CD4-positive, alpha-beta T cell treated with Interferon gamma for 1 hour (primary cell): ENCODE results near the gene DPH6.

Source experiments
- DNase-seq: peaks from one replicate; pipeline ENCODE4 v3.0.0-alpha.2; 2020

DPH6 gene

GRCh38 chr15:35325374-35325941, 220.5 kb downstream of the DPH6 start:
- no peak for DNase-seq

GRCh38 chr15:35323141-35323540, 222.8 kb downstream of the DPH6 start:
- DNase-seq, result no peak

- no peak for DNase-seq
Observed at GRCh38 chr15:35321926-35322325, 224.0 kb downstream of the DPH6 start.

DNA sequence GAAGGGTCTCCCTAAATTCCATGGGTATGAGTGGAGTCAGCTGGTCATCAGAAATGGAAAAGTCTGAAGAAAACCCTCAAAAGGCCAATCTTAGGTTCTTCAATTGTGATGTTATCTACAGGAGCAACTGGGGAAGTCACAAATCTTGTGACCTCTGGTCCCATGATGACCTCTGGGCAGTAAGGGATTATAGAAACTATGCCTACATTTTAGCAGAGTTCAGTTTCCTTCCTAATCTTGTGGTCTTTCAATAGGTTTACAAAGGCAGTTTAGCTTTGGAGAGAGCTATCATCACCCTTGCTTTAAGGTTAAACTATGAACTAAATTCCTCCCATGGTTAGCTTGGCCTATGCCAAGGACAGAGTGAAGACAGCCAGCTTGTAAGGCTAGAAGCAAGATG, 225.1 kb downstream of the DPH6 start:
- no peak for DNase-seq
